Cardiac fibroblast (primary cell): ENCODE data around the gene NOL7.
A peak's percentile ranks its signal among the peaks of the same experiment; 100 is the strongest.

Experiments
- DNase-seq, 2 donors: peaks; one replicate each; pipeline versions ENCODE4 v3.0.0 to v3.0.0-alpha.2; 2010; ENCODE audit warnings: low read depth in 2 of 2
- H3K4me3 ChIP-seq, 2 donors: replicated peaks in 1 of 2; 1 replicate in 1 of 2; 2 replicates in 1 of 2; pipeline ENCODE4 v1.5.1; 2011; ENCODE audit warnings: low read depth in 2 of 2, low read length in 2 of 2, mild to moderate bottlenecking in 2 of 2, moderate library complexity in 1 of 2
- TF ChIP-seq, protein P1 (sequence below): IDR thresholded peaks from one replicate; pipeline ENCODE4 v1.5.1; 2011; ENCODE audit warnings: low read depth, mild to moderate bottlenecking, low read length, inconsistent platforms

NOL7 gene

GRCh38 chr6:13593103-13593502 is 22.0 kb upstream of the NOL7 start:
- no peak overlapping the region for H3K4me3 ChIP-seq
- DNase-seq = no peak
- TF ChIP-seq, protein P1, sequence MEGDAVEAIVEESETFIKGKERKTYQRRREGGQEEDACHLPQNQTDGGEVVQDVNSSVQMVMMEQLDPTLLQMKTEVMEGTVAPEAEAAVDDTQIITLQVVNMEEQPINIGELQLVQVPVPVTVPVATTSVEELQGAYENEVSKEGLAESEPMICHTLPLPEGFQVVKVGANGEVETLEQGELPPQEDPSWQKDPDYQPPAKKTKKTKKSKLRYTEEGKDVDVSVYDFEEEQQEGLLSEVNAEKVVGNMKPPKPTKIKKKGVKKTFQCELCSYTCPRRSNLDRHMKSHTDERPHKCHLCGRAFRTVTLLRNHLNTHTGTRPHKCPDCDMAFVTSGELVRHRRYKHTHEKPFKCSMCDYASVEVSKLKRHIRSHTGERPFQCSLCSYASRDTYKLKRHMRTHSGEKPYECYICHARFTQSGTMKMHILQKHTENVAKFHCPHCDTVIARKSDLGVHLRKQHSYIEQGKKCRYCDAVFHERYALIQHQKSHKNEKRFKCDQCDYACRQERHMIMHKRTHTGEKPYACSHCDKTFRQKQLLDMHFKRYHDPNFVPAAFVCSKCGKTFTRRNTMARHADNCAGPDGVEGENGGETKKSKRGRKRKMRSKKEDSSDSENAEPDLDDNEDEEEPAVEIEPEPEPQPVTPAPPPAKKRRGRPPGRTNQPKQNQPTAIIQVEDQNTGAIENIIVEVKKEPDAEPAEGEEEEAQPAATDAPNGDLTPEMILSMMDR = no peak

DNA sequence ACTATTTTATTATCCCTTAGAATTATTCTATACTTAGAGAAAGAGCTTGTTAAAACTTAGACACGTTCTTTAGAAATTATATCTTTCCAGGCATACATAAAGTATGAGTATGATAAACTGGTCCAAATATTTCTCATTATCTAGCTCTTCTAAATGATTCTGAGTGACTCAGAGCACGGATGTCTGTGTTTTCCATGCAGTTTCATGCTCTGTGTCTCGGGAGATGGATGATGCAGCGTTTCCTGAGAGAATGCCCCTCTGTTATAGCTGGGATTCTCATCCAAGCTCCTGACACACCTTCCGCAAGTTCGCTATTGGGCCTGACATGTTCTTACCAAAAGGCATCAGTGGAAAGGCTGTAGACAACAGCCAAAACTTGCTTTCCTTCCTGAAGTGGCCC is 21.4 kb upstream of the NOL7 start:
- no peak overlapping the region for H3K4me3 ChIP-seq
- DNase-seq = peak; percentile 37 to 70
- TF ChIP-seq, protein P1 = no peak

GRCh38 chr6:13597073-13597472 is 18.1 kb upstream of the NOL7 start:
- TF ChIP-seq, protein P1 = no peak
- DNase-seq = no peak

GRCh38 chr6:13600036-13600435 is 15.1 kb upstream of the NOL7 start:
- DNase-seq = no peak
- no peak overlapping the region for H3K4me3 ChIP-seq
- TF ChIP-seq, protein P1 = no peak

More at GRCh38 chr6:13597073-13597472, 18.1 kb upstream of the NOL7 start:
- H3K4me3 ChIP-seq = no peak overlapping the region

DNA sequence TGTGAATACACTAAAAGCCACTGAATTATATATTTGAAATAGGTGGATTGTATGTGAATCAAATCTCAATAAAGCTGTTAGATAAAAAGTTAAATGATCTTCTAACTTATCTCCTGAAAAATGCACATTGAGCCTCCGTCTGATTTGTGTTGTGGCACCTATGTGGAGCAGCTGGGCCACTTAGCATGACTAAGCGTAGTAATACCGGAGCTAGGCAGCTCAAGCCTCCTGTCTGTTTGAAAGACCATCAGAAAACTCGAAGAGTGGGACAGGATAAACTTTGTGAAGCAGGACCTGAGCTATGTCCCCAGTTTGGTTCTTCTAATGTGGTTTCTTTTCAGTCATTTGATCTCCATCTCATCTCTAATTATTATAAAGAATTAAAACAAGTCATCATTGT is 11.0 kb upstream of the NOL7 start:
- no peak overlapping the region for H3K4me3 ChIP-seq
- TF ChIP-seq, protein P1 = no peak
- DNase-seq = no peak

DNA sequence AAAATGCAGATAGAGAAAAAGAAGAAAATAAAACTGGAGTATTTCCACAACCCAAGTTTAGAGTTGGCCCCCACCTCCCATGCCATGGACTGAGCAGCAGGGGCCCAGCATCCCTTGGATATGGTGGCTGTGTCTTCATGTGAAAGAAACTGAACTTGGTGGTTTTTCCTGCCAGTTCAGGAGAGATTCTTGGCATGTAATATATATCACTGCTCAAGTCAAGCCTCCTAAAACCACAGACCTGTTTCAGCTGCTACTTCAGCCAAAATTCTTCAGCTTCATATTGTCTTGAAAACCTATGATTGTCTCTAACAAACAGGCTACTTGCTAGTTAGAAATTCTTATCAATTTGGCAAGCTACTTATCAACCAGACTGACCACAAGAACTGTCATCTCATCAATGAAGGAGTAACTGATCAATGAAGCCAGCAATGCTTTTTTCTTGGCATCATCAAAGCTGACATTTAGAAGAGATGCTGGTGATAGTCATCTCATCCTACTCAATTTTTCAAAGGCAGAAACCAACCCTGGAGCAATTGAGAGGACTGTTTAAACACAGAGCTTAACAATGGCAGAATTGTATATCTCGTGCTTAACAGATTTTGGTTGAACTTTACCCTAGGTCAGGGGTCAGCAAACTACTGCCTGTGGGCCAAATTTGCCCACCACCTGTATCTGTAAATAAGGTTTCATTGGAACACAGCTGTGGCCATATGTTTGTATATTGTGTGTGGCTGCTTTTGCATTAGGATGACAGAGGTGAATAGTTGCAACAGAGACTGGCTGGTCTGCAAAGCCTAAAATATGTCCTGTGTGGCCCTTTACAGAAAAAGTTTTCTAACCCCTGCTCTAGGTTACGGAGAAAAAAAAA is 10.4 kb upstream of the NOL7 start:
- TF ChIP-seq, protein P1 = no peak
- no peak overlapping the region for H3K4me3 ChIP-seq
- peak in 1 of 2 donors; percentile 5 for DNase-seq
